Heart right ventricle (tissue), 16 donors: ENCODE data around the gene CDKAL1. TPM values are rescaled to one million over a fixed set of nuclear protein-coding genes. Genes with fewer than 3 reads are reported as not detected.

Experiments
- ATAC-seq, 8 donors: fragments of 200-7000 bp; cut with Tn5 transposase; one replicate each; pipeline ENCODE4 v1.9.1; 2020; ENCODE audit warnings: mild to moderate bottlenecking in 8 of 8, moderate library complexity in 8 of 8, moderate number of reproducible peaks in 1 of 8
- DNase-seq, 2 donors: peaks; one replicate each; pipeline ENCODE4 v3.0.0-alpha.2; 2020
- H3K27ac ChIP-seq, 10 donors: fragments of 200-600 bp; sonication (generic) in 2 of 10; one replicate each; pipeline versions ENCODE4 v1.5.0 to v1.8.0; 2020 to 2022; ENCODE audit warnings: mild to moderate bottlenecking in 3 of 10
- H3K27me3 ChIP-seq, 7 donors: fragments of 200-600 bp; one replicate each; pipeline ENCODE4 v1.8.0; 2021 to 2022; ENCODE audit warnings: mild to moderate bottlenecking in 2 of 7
- H3K36me3 ChIP-seq, 9 donors: fragments of 200-600 bp; sonication (generic) in 1 of 9; one replicate each; pipeline versions ENCODE4 v1.5.0 to v1.8.0; 2020 to 2022; ENCODE audit warnings: mild to moderate bottlenecking in 2 of 9
- H3K4me1 ChIP-seq, 9 donors: fragments of 200-600 bp; sonication (generic) in 1 of 9; one replicate each; pipeline versions ENCODE4 v1.5.0 to v1.8.0; 2020 to 2022; ENCODE audit warnings: mild to moderate bottlenecking in 4 of 9
- H3K4me3 ChIP-seq, 10 donors: fragments of 200-600 bp; sonication (generic) in 2 of 10; one replicate each; pipeline versions ENCODE4 v1.5.0 to v1.8.0; 2020 to 2022; ENCODE audit warnings: mild to moderate bottlenecking in 7 of 10, moderate library complexity in 2 of 10
- H3K9me3 ChIP-seq, 11 donors: fragments of 200-600 bp in 10 of 11; sonication (generic) in 2 of 11; one replicate each; pipeline versions ENCODE4 v1.5.0 to v1.8.0; 2013 to 2022; ENCODE audit warnings: mild to moderate bottlenecking in 2 of 11, control low read depth in 1 of 11, moderate library complexity in 1 of 11
- WGBS, 2 donors: extraction: QIAGEN DNeasy Blood & Tissue Kit; methylation state at CpG; one replicate each; pipeline ENCODE4 v1.1.7; 2013; ENCODE audit warnings: inconsistent platforms in 1 of 2; 5-methylcytosine and 5-hydroxymethylcytosine counted together
- intact Hi-C, 10 donors: fragments of 100-400 bp; cut with DNase I; formaldehyde crosslinking; loops; one replicate each; pipeline versions ENCODE4 v1.11.1 to v1.14.2; 2022
- long read RNA-seq, 3 donors: library from polyadenylated mRNA; unstranded; transcript quantifications; one replicate each; pipeline ENCODE4 v2.0.0, GENCODE V29; 2020 to 2021
- polyA plus RNA-seq, 2 donors: library from polyadenylated mRNA; stranded (reverse); fragments of 200-250 nt; gene quantifications; one replicate each; pipeline ENCODE4 v1.2.3, GENCODE V29; 2013
- total RNA-seq, 10 donors: library from RNA; stranded (reverse); fragmentation: NEBNext Ultra II Directional in 3 of 10; extraction: Animal tissue kit (Norgen Biotek cat#: 25700) in 3 of 10; gene quantifications; one replicate each; pipeline versions ENCODE4 v1.2.1 to v1.2.4, GENCODE V29; 2021 to 2023
- TF ChIP-seq, protein P1 (sequence below), 9 donors: fragments of 200-600 bp; sonication (generic) in 2 of 9; IDR thresholded peaks; one replicate each; pipeline versions ENCODE4 v1.5.0 to v1.8.0; 2021 to 2022; ENCODE audit warnings: antibody characterized with exemption in 9 of 9, mild to moderate bottlenecking in 5 of 9, moderate library complexity in 1 of 9
- donor health status: Arrhythmogenic right ventricular cardiomyopathy.
- donor health status: ischemic (EF 13 %, LVEDD 7.1; RV severe dilation, severe dysfunction).
- donor health status: healthy with polysubstance abuse.
- donor health status: DM: no; HTN: yes; CAD: no.
- donor health status: DM: no; HTN: no; CAD: no.
- donor health status: ischemic (EF 25% LVEDD 6.9; RV normal size, moderate dysfunction).
- donor health status: ischemic (EF 25% LVEDD 5.7; RV mildly dilated, moderate dysfunction).
- donor health status: healthy.
- donor health status: DM: yes; HTN: yes; CAD: no.
- donor health status: Ischemic cardiomyopathy.
- donor health status: ischemic (EF 35%, LVEDD 5.7; RV mildly dilated, moderate dysfunction).
- donor health status: nonischemic (EF 11% LVEDD 7.7; RV severe dilation, severe dysfunction).
- donor health status: DM: yes; HTN: yes; CAD: no.
- donor health status: PGD.
- donor health status: ischemic (EF 29% LVEDD 5.4; RV normal size, mild dysfunction).
- donor health status: nonischemic (EF 23%, LVEDD 6.1; RV moderate dilation, normal function).

CDKAL1 gene
- total RNA-seq: 10 to 100 TPM; 10.4 to 14.0 (median 11.1) TPM
- polyA plus RNA-seq: 1 to 10 TPM; 3.2 to 4.7 TPM
- long read RNA-seq, donor 1, partial matches to known transcripts: 2 of 3 reads
- long read RNA-seq, donor 1, other reads (novel, unspliced or antisense): 0 of 3 reads
- long read RNA-seq, donor 2, partial matches to known transcripts: 1 of 6 reads
- long read RNA-seq, donor 2, other reads (novel, unspliced or antisense): 1 of 6 reads
- long read RNA-seq, donor 3, transcript CDKAL1-201 (16 exons, 3,272 nt): major isoform, 7 of 14 reads
- long read RNA-seq, donor 3, partial matches to known transcripts: 2 of 14 reads
- long read RNA-seq, donor 3, other reads (novel, unspliced or antisense): 5 of 14 reads

DNA sequence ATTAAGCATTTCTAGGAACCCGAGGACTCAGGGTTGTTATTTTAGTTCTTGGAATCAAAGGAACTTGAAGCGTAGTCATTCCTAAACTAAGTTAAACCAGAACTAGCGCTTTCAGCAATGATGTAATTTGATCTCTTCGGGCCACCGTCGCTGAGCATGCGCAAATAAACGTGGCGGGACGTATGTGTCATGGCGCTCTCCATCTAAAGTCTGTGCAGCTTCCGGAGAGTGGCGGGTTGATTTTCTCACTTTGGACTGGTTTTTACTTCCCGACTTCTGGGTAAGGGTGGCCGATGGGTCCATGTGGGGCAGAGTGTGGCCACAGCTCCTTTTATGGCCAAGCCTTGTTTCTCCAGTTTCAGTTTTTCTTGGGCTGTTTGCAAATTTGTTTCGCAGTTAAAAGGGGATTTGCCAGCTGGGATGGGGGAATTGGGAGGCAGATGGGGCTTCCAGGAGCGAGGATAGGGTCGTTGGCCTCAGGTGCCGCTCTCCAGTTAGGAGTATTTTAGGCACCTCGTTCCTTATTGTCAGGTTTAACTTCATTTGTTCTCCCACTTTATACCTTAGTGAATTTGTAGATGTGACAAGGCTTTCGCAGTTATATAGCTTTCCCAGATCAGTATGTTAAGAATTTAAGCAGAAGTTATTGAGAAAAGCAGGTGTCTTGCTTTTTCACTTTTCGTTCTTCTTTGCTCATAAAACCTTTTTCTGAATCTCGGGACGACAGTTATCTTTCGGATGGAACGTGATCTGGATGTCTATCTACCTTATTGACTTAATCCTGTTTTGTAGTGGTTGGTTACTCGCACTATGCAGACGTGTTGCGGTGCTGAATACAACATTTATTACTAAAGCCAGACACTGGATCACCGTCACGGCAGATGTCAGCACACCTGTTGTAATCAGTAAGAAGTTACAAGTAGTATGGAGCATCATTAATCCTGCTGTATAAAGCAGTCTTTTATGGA lies at the start of gene CDKAL1:
Gene CDKAL1, plus strand, starts transcription at position 163 of the 968 bp plus-strand sequence. CDS start 11,894 bp downstream, outside the sequence.
- ATAC-seq: peak; percentile 88 to 96 (median 94)

DNA sequence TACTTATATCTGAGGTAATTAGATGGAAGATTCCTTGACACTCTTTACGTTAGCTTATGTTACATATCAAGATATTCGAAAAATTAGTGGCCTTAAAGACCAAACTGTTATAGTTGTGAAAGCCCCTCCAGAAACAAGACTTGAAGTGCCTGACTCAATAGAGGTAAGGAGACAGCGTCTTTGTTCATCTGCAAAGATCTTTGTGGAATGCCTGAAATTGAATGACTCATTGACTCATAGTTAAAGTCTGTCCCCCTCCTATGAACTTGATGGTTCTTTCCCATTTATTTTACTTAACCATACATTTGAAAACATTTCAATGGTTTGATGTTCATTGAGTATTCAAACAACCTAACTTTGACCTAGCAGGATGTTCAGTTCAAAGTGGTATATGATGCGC lies 47.6 kb upstream of the CDKAL1 start:
- DNase-seq: no peak
- TF ChIP-seq, protein P1, sequence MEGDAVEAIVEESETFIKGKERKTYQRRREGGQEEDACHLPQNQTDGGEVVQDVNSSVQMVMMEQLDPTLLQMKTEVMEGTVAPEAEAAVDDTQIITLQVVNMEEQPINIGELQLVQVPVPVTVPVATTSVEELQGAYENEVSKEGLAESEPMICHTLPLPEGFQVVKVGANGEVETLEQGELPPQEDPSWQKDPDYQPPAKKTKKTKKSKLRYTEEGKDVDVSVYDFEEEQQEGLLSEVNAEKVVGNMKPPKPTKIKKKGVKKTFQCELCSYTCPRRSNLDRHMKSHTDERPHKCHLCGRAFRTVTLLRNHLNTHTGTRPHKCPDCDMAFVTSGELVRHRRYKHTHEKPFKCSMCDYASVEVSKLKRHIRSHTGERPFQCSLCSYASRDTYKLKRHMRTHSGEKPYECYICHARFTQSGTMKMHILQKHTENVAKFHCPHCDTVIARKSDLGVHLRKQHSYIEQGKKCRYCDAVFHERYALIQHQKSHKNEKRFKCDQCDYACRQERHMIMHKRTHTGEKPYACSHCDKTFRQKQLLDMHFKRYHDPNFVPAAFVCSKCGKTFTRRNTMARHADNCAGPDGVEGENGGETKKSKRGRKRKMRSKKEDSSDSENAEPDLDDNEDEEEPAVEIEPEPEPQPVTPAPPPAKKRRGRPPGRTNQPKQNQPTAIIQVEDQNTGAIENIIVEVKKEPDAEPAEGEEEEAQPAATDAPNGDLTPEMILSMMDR (IDR thresholded peaks at IDR 0.05): no peak
- H3K27me3 ChIP-seq: no peaks in the 10 kb centered on the region
- no peak overlapping the region for H3K4me3 ChIP-seq
- intact Hi-C loops: no loop called here
- peaks cover 0 to 87% (median 21%) of the 10 kb centered on the region in 9 donors for H3K36me3 ChIP-seq
- H3K9me3 ChIP-seq: no peaks in the 10 kb centered on the region
- peaks cover 0 to 23% (median 0%) of the 10 kb centered on the region in 9 donors for H3K4me1 ChIP-seq
- ATAC-seq: no peak
- no peak overlapping the region for H3K27ac ChIP-seq
- WGBS, 2 donors: 97 to 100% methylated on average over 4 of the region's 4 CpGs

More for the DNA sequence above, at the start of gene CDKAL1:
- 1% methylated on average over 31 of the region's 31 CpGs for WGBS, 2 donors
- Histone ChIP-seq H3K4me3 (peak within 1 kb of the TSS; percentile 68 to 100 (median 88)), H3K4me1 (peaks cover 0 to 19% (median 17%) of the 10 kb centered on the region in 9 donors), H3K9me3 (no peaks in the 10 kb centered on the region), H3K36me3 (peaks cover 0 to 22% (median 0%) of the 10 kb centered on the region in 9 donors), H3K27me3 (no peaks in the 10 kb centered on the region), H3K27ac (peak within 1 kb of the TSS in 9 of 10 donors; percentile 72 to 93 (median 84))
- peak; percentile 87 to 94 for DNase-seq
- intact Hi-C loops: loop anchor here in 5 of 10 donors (5.0 kb wide), 2 partner anchors 132 to 442 kb away; partner anchors contain the start of gene E2F3 (in 4 of the 5)
- TF ChIP-seq, protein P1 (IDR thresholded peaks at IDR 0.05): no peak

DNA sequence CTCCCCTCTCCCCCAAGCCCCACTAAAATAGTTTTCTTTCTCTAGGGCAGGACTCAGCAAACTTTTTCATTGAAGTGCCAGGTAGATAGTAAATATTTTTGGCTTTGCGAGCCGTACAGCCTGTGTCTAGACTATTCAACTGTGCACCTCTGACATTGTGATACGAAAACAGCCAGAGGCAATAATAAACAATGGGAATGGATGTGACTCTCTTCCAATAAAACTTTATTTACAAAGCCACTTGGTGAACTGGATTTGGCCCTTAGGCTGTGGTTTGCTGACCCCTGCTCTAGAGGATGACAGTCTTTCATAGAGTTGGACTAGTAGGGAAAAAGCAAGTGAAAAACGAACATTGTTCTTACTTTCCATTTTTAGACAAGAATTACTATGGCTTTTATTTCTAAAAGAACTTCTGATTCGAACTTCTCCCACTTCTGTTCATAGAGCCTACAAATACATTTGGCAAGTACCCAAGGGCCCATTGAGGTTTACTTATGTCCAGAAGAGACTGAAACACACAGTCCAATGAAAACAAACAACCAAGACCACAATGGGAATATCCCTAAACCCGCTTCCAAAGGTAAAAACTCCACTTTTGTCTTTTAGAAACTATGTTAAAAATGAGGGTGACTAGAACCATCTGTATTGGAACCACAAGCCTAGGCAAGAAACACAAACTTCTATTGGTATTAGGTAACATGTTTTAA lies 46.4 kb upstream of the CDKAL1 start:
- WGBS, 2 donors: 91 to 92% methylated on average over 6 of the region's 6 CpGs
- DNase-seq (no peak), ATAC-seq (no peak)
- TF ChIP-seq, protein P1 (IDR thresholded peaks at IDR 0.05): no peak
- peaks cover 0 to 22% (median 0%) of the 10 kb centered on the region in 9 donors for H3K4me1 ChIP-seq
- H3K4me3 ChIP-seq: no peak overlapping the region
- no peaks in the 10 kb centered on the region for H3K9me3 ChIP-seq
- intact Hi-C loops: no loop called here
- H3K36me3 ChIP-seq: peaks cover 0 to 78% (median 18%) of the 10 kb centered on the region in 9 donors
- H3K27me3 ChIP-seq: no peaks in the 10 kb centered on the region
- H3K27ac ChIP-seq: no peak overlapping the region
